ENCODE results near the gene TAF11L14.
"Not testable (repeated sequence)": the region's sequence is repeated elsewhere in the genome, so short reads cannot be mapped to it uniquely, and the experiment has no call there.

Gene TAF11L14

GRCh38 chr5:17619354-17619753 is 14.9 kb upstream of the TAF11L14 start:
- no peak for TF ChIP-seq CTCF (IDR thresholded peaks at IDR 0.05; ENCODE audit: low read depth, low read length)
- Histone ChIP-seq H3K27me3 (no peaks in the 10 kb centered on the region), H3K4me1 (no peaks in the 10 kb centered on the region), H3K4me3 (ENCODE audit: low read depth, low read length) (no peak overlapping the region), H3K36me3 (no peaks in the 10 kb centered on the region), H3K9me3 (no peaks in the 10 kb centered on the region)
- DNase-seq = no peak

GRCh38 chr5:17620627-17621026 is 13.6 kb upstream of the TAF11L14 start:
- no peaks in the 10 kb centered on the region for H3K27me3 ChIP-seq
- TF ChIP-seq CTCF (IDR thresholded peaks at IDR 0.05; ENCODE audit: low read depth, low read length) = peak; percentile 44
- peak; percentile 24 for DNase-seq
- no peaks in the 10 kb centered on the region for H3K36me3 ChIP-seq
- no peaks in the 10 kb centered on the region for H3K4me1 ChIP-seq
- no peak overlapping the region for H3K4me3 ChIP-seq (ENCODE audit: low read depth, low read length)
- no peaks in the 10 kb centered on the region for H3K9me3 ChIP-seq

GRCh38 chr5:17625686-17626085 is 8.6 kb upstream of the TAF11L14 start:
- TF ChIP-seq CTCF (IDR thresholded peaks at IDR 0.05; ENCODE audit: low read depth, low read length) = no peak
- Histone ChIP-seq H3K4me1 (no peaks in the 10 kb centered on the region), H3K4me3 (ENCODE audit: low read depth, low read length) (no peak overlapping the region), H3K27me3 (no peaks in the 10 kb centered on the region), H3K9me3 (no peaks in the 10 kb centered on the region), H3K36me3 (no peaks in the 10 kb centered on the region)
- no peak for DNase-seq

- not testable (repeated sequence) for H3K9me3 ChIP-seq; H3K27me3 ChIP-seq; H3K4me3 ChIP-seq (ENCODE audit: low read depth, low read length); DNase-seq; H3K4me1 ChIP-seq; H3K36me3 ChIP-seq
Measured at GRCh38 chr5:17631788-17632187, 2.5 kb upstream of the TAF11L14 start, which contains the start of gene TAF11L13. TAF11L13 (plus strand) TSS chr5:17632088.

- H3K4me1 ChIP-seq; H3K4me3 ChIP-seq (ENCODE audit: low read depth, low read length); H3K36me3 ChIP-seq; H3K27me3 ChIP-seq; DNase-seq; H3K9me3 ChIP-seq: not testable (repeated sequence)
Measured at GRCh38 chr5:17649232-17649631, 15.0 kb downstream of the TAF11L14 start.

- H3K9me3 ChIP-seq; H3K4me1 ChIP-seq; H3K36me3 ChIP-seq; DNase-seq; H3K4me3 ChIP-seq (ENCODE audit: low read depth, low read length); H3K27me3 ChIP-seq: not testable (repeated sequence)
Measured at GRCh38 chr5:17655201-17655759, 21.0 kb downstream of the TAF11L14 start.

GRCh38 chr5:17655921-17656320 is 21.7 kb downstream of the TAF11L14 start:
- TF ChIP-seq CTCF (IDR thresholded peaks at IDR 0.05; ENCODE audit: low read depth, low read length) = no peak
- no peak overlapping the region for H3K4me3 ChIP-seq (ENCODE audit: low read depth, low read length)
- no peak for DNase-seq

GRCh38 chr5:17663182-17663581 is 28.9 kb downstream of the TAF11L14 start:
- TF ChIP-seq CTCF (IDR thresholded peaks at IDR 0.05; ENCODE audit: low read depth, low read length) = no peak
- DNase-seq = no peak
- H3K27me3 ChIP-seq = no peaks in the 10 kb centered on the region
- no peaks in the 10 kb centered on the region for H3K9me3 ChIP-seq
- H3K36me3 ChIP-seq = no peaks in the 10 kb centered on the region
- H3K4me3 ChIP-seq (ENCODE audit: low read depth, low read length) = no peak overlapping the region
- no peaks in the 10 kb centered on the region for H3K4me1 ChIP-seq

More at GRCh38 chr5:17655921-17656320, 21.7 kb downstream of the TAF11L14 start:
- no peaks in the 10 kb centered on the region for H3K4me1 ChIP-seq
- no peaks in the 10 kb centered on the region for H3K36me3 ChIP-seq
- no peaks in the 10 kb centered on the region for H3K9me3 ChIP-seq
- no peaks in the 10 kb centered on the region for H3K27me3 ChIP-seq

Measured in BE2C (cell line).